ENCODE data around the gene SPTBN2. TPM values are rescaled to one million over a fixed set of nuclear protein-coding genes. Genes with fewer than 3 reads are reported as not detected.

Gene SPTBN2
- total RNA-seq, 1 experiment from 2014 or later, result 18.5 TPM

- ATAC-seq (no peak), DNase-seq (ENCODE audit: low read depth, low spot score) (no peak)
- CTCF ChIA-PET, result no interaction called here
- no peak for TF ChIP-seq MAX (IDR thresholded peaks at IDR 0.05)
- TF ChIP-seq ZBTB33 (IDR thresholded peaks at IDR 0.05; ENCODE audit: extremely low read depth, insufficient replicate concordance, low read length), result no peak
- no peak for TF ChIP-seq YY1 (IDR thresholded peaks at IDR 0.05; ENCODE audit: extremely low read depth, insufficient replicate concordance, low read depth, low read length)
- no peak for TF ChIP-seq EZH2phosphoT487 (IDR thresholded peaks at IDR 0.05; ENCODE audit: borderline replicate concordance)
- TF ChIP-seq TCF7L2 (IDR thresholded peaks at IDR 0.05; ENCODE audit: borderline replicate concordance, extremely low read depth, insufficient read depth, insufficient read length), result no peak
- TF ChIP-seq RAD21 (IDR thresholded peaks at IDR 0.05; ENCODE audit: low read depth), result no peak
- Histone ChIP-seq H3K27ac (ENCODE audit: low read depth, low read length) (no peak overlapping the region), H3K9ac (ENCODE audit: low read length) (no peak overlapping the region), H2AFZ (ENCODE audit: low read depth, low read length, poor library complexity, severe bottlenecking) (no peak overlapping the region), H3K4me3 (replicated peaks in 1 of 2; ENCODE audit: low read depth in 1 of 2, low read length in 2 of 2) (no peak overlapping the region), H3K4me2 (ENCODE audit: low read length) (no peak overlapping the region), H3K9me3 (ENCODE audit: control insufficient read depth in 1 of 2, insufficient read depth in 1 of 2, low read depth in 1 of 2, low read length in 2 of 2) (no peaks in the 10 kb centered on the region), H3K9me2 (ENCODE audit: insufficient read depth) (no peaks in the 10 kb centered on the region), H3K79me2 (ENCODE audit: insufficient read depth, low read length) (no peaks in the 10 kb centered on the region), H4K20me1 (ENCODE audit: insufficient read depth) (no peaks in the 10 kb centered on the region), H3K27me3 (ENCODE audit: insufficient read depth, low read length) (no peaks in the 10 kb centered on the region), H3K4me1 (ENCODE audit: control insufficient read depth in 1 of 2, insufficient read depth in 2 of 2, low read length in 2 of 2) (no peaks in the 10 kb centered on the region), H3K36me3 (ENCODE audit: control insufficient read depth in 1 of 2, insufficient read depth in 2 of 2, low read length in 2 of 2) (no peaks in the 10 kb centered on the region; a peak in 1 of 4 replicates)
- RAD21 ChIA-PET (ENCODE audit: low non-redundant PET in 1 of 2, low total read pairs in 2 of 2, uncharacterized antibody in 2 of 2, unreplicated experiment in 2 of 2), result no interaction called here
- POLR2A ChIA-PET, result interaction anchor here (0.9 kb wide), 1 partner anchor 8 kb away, joined by 3 read pairs; no protein-coding TSS in a partner anchor
- intact Hi-C loops (cut with micrococcal nuclease), result no loop called here
- no TSS peak for BruUV-seq (replicated peaks)
Measured at GRCh38 chr11:66768088-66768521, 39.1 kb upstream of the SPTBN2 start.

GRCh38 chr11:66767666-66768065, 38.6 kb upstream of the SPTBN2 start:
- ATAC-seq, result no peak
- Histone ChIP-seq H3K9me2 (ENCODE audit: insufficient read depth) (no peaks in the 10 kb centered on the region), H3K9me3 (ENCODE audit: control insufficient read depth in 1 of 2, insufficient read depth in 1 of 2, low read depth in 1 of 2, low read length in 2 of 2) (no peaks in the 10 kb centered on the region), H3K9ac (ENCODE audit: low read length) (no peak overlapping the region), H3K27me3 (ENCODE audit: insufficient read depth, low read length) (no peaks in the 10 kb centered on the region), H3K4me3 (replicated peaks in 1 of 2; ENCODE audit: low read depth in 1 of 2, low read length in 2 of 2) (no peak overlapping the region), H3K36me3 (ENCODE audit: control insufficient read depth in 1 of 2, insufficient read depth in 2 of 2, low read length in 2 of 2) (no peaks in the 10 kb centered on the region; a peak in 1 of 4 replicates), H3K4me1 (ENCODE audit: control insufficient read depth in 1 of 2, insufficient read depth in 2 of 2, low read length in 2 of 2) (no peaks in the 10 kb centered on the region), H2AFZ (ENCODE audit: low read depth, low read length, poor library complexity, severe bottlenecking) (no peak overlapping the region), H3K79me2 (ENCODE audit: insufficient read depth, low read length) (no peaks in the 10 kb centered on the region), H3K4me2 (ENCODE audit: low read length) (no peak overlapping the region), H4K20me1 (ENCODE audit: insufficient read depth) (no peaks in the 10 kb centered on the region), H3K27ac (ENCODE audit: low read depth, low read length) (no peak overlapping the region)
- DNase-seq (ENCODE audit: low read depth, low spot score), result no peak
- ChIA-PET POLR2A (no interaction called here), RAD21 (ENCODE audit: low non-redundant PET in 1 of 2, low total read pairs in 2 of 2, uncharacterized antibody in 2 of 2, unreplicated experiment in 2 of 2) (no interaction called here), CTCF (no interaction called here)
- BruUV-seq (replicated peaks), result no TSS peak
- intact Hi-C loops (cut with micrococcal nuclease), result no loop called here
- TF ChIP-seq EZH2 (IDR thresholded peaks at IDR 0.05), result no peak
- TF ChIP-seq ATF3 (IDR thresholded peaks at IDR 0.05), result no peak
- no peak for TF ChIP-seq MAX (IDR thresholded peaks at IDR 0.05)
- no peak for TF ChIP-seq CTCF (IDR thresholded peaks at IDR 0.05 in 2 of 3, conservative IDR thresholded peaks at IDR 0.05 in 1 of 3; ENCODE audit: borderline replicate concordance in 1 of 3, insufficient read depth in 1 of 3, low read depth in 2 of 3, low read length in 2 of 3)
- no peak for TF ChIP-seq FOSL1 (IDR thresholded peaks at IDR 0.05; ENCODE audit: low read depth)
- TF ChIP-seq POLR2A (IDR thresholded peaks at IDR 0.05; ENCODE audit: borderline replicate concordance, extremely low read depth, insufficient read depth, insufficient read length), result no peak

Data from HCT116 (cell line).